Measurements from ENCODE around the gene TIAM2.

The TIAM2 gene

DNA sequence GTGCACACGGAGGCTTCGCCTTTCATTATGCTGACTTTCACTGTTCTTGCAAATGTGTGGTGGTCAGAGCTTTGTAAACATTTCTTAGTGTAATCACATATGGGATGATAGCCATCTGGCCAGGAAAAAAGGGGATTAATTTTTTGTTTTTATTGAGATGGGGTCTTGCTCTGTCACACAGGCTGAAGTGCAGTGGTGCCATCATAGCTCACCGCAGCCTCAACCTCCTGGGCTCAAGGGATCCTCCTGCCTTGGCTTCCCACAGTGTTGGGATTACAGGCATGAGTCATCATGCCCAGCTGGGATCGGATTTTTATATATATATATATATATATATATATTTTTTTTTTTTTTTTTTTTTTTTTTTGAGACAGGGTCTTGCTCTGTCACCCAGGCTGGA is 11.0 kb upstream of the TIAM2 start:
- no peak overlapping the region for H3K4me2 ChIP-seq (ENCODE audit: insufficient read depth, low read length)
- TF ChIP-seq, protein P1, sequence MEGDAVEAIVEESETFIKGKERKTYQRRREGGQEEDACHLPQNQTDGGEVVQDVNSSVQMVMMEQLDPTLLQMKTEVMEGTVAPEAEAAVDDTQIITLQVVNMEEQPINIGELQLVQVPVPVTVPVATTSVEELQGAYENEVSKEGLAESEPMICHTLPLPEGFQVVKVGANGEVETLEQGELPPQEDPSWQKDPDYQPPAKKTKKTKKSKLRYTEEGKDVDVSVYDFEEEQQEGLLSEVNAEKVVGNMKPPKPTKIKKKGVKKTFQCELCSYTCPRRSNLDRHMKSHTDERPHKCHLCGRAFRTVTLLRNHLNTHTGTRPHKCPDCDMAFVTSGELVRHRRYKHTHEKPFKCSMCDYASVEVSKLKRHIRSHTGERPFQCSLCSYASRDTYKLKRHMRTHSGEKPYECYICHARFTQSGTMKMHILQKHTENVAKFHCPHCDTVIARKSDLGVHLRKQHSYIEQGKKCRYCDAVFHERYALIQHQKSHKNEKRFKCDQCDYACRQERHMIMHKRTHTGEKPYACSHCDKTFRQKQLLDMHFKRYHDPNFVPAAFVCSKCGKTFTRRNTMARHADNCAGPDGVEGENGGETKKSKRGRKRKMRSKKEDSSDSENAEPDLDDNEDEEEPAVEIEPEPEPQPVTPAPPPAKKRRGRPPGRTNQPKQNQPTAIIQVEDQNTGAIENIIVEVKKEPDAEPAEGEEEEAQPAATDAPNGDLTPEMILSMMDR (IDR thresholded peaks at IDR 0.05; ENCODE audit: borderline replicate concordance, extremely low read depth, low read length, poor library complexity, severe bottlenecking) = no peak
- TF ChIP-seq EZH2 (IDR thresholded peaks at IDR 0.05; ENCODE audit: borderline replicate concordance, low read depth, low read length, severe bottlenecking) = no peak
- DNase-seq = no peak
- no peak overlapping the region for H3K9ac ChIP-seq (ENCODE audit: low read depth, low read length)
- no peaks in the 10 kb centered on the region for H3K4me1 ChIP-seq (ENCODE audit: insufficient read depth, low read length)
- H3K27ac ChIP-seq (ENCODE audit: low read length) = no peak overlapping the region
- no peak overlapping the region for H3K4me3 ChIP-seq (ENCODE audit: low read depth in 1 of 2, low read length in 2 of 2)
- no peak overlapping the region for H2AFZ ChIP-seq (ENCODE audit: low read depth, low read length)
- no peaks in the 10 kb centered on the region for H4K20me1 ChIP-seq (ENCODE audit: insufficient read depth, low read length)
- no peaks in the 10 kb centered on the region for H3K36me3 ChIP-seq (ENCODE audit: insufficient read depth, low read length)
- no peaks in the 10 kb centered on the region for H3K79me2 ChIP-seq (ENCODE audit: insufficient read depth, low read length)
- ATAC-seq (ENCODE audit: insufficient read depth, low read depth) = no peak
- H3K9me3 ChIP-seq (ENCODE audit: insufficient read depth, low read length, severe bottlenecking) = no peaks in the 10 kb centered on the region
- no peaks in the 10 kb centered on the region for H3K27me3 ChIP-seq (ENCODE audit: insufficient read depth, low read length, poor library complexity)

DNA sequence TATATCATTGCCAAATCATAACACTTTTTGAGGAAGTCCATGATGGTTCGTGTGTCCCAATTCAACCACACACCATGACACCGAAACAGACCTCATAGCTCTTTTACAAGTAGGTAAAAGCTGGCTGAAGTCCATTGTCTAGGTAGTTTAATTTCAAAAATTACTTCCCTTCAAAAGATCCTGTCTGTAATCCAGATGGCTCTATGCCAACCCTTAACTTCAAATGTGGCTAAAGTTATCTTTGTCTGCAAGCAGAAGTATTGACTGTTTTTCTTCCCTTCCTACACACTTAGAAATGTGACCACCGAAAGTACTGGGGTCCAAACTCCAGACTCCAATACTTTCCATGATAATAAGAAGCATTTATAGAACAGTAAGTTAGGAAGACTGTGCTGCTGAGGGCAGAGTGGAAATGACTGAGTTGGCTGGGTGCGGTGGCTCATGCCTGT is 8.3 kb upstream of the TIAM2 start:
- Histone ChIP-seq H3K9ac (ENCODE audit: low read depth, low read length) (no peak overlapping the region), H3K4me1 (ENCODE audit: insufficient read depth, low read length) (no peaks in the 10 kb centered on the region), H3K36me3 (ENCODE audit: insufficient read depth, low read length) (no peaks in the 10 kb centered on the region), H3K27me3 (ENCODE audit: insufficient read depth, low read length, poor library complexity) (no peaks in the 10 kb centered on the region), H3K27ac (ENCODE audit: low read length) (no peak overlapping the region), H4K20me1 (ENCODE audit: insufficient read depth, low read length) (no peaks in the 10 kb centered on the region), H3K4me2 (ENCODE audit: insufficient read depth, low read length) (no peak overlapping the region), H3K9me3 (ENCODE audit: insufficient read depth, low read length, severe bottlenecking) (no peaks in the 10 kb centered on the region), H3K79me2 (ENCODE audit: insufficient read depth, low read length) (no peaks in the 10 kb centered on the region), H3K4me3 (ENCODE audit: low read depth in 1 of 2, low read length in 2 of 2) (no peak overlapping the region), H2AFZ (ENCODE audit: low read depth, low read length) (no peak overlapping the region)
- ATAC-seq (ENCODE audit: insufficient read depth, low read depth) = no peak
- no peak for DNase-seq
- no peak for TF ChIP-seq EZH2 (IDR thresholded peaks at IDR 0.05; ENCODE audit: borderline replicate concordance, low read depth, low read length, severe bottlenecking)
- TF ChIP-seq, protein P1 (IDR thresholded peaks at IDR 0.05; ENCODE audit: borderline replicate concordance, extremely low read depth, low read length, poor library complexity, severe bottlenecking) = no peak

DNA sequence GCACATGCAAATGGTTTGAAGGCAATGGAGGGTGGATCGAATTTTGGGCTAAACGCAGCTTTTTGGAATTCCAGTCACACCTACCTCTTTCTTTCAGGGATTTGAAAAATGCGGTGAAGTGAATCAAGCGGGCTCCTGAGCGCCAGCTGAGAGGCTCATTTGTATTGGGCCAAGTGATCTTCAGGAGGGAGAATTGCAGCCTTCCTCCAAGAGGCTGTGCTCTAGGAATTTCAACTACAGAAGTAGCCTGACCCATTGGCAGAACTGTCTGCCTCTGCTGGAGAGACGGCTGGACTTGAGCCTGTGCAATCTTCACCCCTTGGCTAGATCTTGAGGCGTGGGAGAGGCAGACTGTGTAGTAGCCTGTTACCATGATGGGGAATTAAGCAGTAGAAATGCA is 5.7 kb upstream of the TIAM2 start:
- Histone ChIP-seq H3K27me3 (ENCODE audit: insufficient read depth, low read length, poor library complexity) (no peaks in the 10 kb centered on the region), H3K4me1 (ENCODE audit: insufficient read depth, low read length) (no peaks in the 10 kb centered on the region), H3K27ac (ENCODE audit: low read length) (no peak overlapping the region), H3K4me3 (ENCODE audit: low read depth in 1 of 2, low read length in 2 of 2) (no peak overlapping the region), H3K9ac (ENCODE audit: low read depth, low read length) (no peak overlapping the region), H4K20me1 (ENCODE audit: insufficient read depth, low read length) (no peaks in the 10 kb centered on the region), H2AFZ (ENCODE audit: low read depth, low read length) (no peak overlapping the region), H3K4me2 (ENCODE audit: insufficient read depth, low read length) (no peak overlapping the region), H3K36me3 (ENCODE audit: insufficient read depth, low read length) (no peaks in the 10 kb centered on the region), H3K79me2 (ENCODE audit: insufficient read depth, low read length) (no peaks in the 10 kb centered on the region), H3K9me3 (ENCODE audit: insufficient read depth, low read length, severe bottlenecking) (no peaks in the 10 kb centered on the region)
- no peak for DNase-seq
- ATAC-seq (ENCODE audit: insufficient read depth, low read depth) = no peak
- TF ChIP-seq, protein P1 (IDR thresholded peaks at IDR 0.05; ENCODE audit: borderline replicate concordance, extremely low read depth, low read length, poor library complexity, severe bottlenecking) = no peak
- no peak for TF ChIP-seq EZH2 (IDR thresholded peaks at IDR 0.05; ENCODE audit: borderline replicate concordance, low read depth, low read length, severe bottlenecking)

DNA sequence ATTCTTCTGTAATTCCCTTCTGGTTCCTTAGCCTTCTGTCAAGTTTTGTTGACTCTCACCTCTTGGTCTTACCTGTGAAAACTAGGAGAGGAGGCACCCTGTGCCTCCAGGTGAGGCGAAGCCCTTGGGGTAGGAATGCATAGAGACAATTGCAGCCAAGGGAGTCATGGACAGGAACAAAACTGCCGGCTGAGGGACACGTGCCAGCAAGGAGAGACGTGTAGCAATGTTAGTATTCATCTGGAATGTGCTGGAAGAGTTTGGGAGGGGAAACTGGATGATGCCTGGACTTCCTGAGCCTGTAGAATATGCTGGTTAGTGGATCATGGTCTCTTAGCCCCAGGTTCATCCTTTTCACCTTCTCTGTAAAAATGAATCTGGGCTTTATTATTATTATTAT is 3.9 kb upstream of the TIAM2 start:
- no peaks in the 10 kb centered on the region for H3K36me3 ChIP-seq (ENCODE audit: insufficient read depth, low read length)

More for the DNA sequence above, 3.9 kb upstream of the TIAM2 start:
- Histone ChIP-seq H3K9me3 (ENCODE audit: insufficient read depth, low read length, severe bottlenecking) (no peaks in the 10 kb centered on the region), H4K20me1 (ENCODE audit: insufficient read depth, low read length) (no peaks in the 10 kb centered on the region), H3K4me1 (ENCODE audit: insufficient read depth, low read length) (no peaks in the 10 kb centered on the region), H3K27ac (ENCODE audit: low read length) (no peak overlapping the region), H3K4me3 (ENCODE audit: low read depth in 1 of 2, low read length in 2 of 2) (no peak overlapping the region), H3K79me2 (ENCODE audit: insufficient read depth, low read length) (no peaks in the 10 kb centered on the region), H2AFZ (ENCODE audit: low read depth, low read length) (no peak overlapping the region), H3K9ac (ENCODE audit: low read depth, low read length) (no peak overlapping the region), H3K4me2 (ENCODE audit: insufficient read depth, low read length) (no peak overlapping the region), H3K27me3 (ENCODE audit: insufficient read depth, low read length, poor library complexity) (no peaks in the 10 kb centered on the region)
- DNase-seq = no peak
- ATAC-seq (ENCODE audit: insufficient read depth, low read depth) = no peak
- no peak for TF ChIP-seq EZH2 (IDR thresholded peaks at IDR 0.05; ENCODE audit: borderline replicate concordance, low read depth, low read length, severe bottlenecking)
- TF ChIP-seq, protein P1 (IDR thresholded peaks at IDR 0.05; ENCODE audit: borderline replicate concordance, extremely low read depth, low read length, poor library complexity, severe bottlenecking) = no peak

Data from DND-41 (cell line).